Measurements from ENCODE around the gene FAM180A.

DNA sequence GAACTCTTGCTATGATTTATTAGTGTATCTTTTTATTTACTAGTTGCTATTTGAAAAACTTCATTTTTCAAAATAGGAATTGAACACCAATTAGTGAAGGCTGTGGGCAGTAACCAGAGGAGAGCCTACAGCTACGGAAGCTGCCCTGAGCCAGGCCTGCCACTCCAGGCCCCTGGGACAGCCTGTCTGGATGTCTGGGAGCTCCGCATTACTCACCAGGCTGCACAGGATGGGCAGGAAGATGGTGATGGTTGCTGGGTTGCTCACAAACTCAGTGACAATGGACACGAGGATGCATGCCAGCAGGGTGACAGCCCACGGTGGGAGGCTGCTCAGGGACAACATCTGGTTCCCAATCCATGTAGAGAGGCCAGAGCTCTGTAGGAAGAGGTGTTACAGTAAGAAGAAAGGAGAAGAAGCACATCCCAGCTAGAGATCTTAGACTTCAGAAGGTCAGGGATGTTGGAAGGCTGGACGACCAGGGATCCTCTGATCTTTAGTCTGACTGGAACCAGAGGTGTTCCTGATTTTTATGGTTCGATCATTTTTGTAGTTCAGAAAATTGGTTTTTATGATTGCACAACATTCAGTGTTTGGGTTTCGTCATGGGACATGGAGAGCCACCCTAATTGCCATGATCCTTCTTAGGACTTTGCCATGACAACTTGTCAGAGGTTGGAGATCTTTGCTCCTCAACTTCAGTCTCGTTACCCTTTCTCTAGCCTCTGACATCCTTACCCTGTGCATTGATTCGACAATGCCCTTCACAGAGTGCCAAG is 63.1 kb downstream of the FAM180A start:
- TF ChIP-seq ZNF274 (IDR thresholded peaks at IDR 0.05; ENCODE audit: low read depth, low read length) (no peak), YY1 (IDR thresholded peaks at IDR 0.05; ENCODE audit: insufficient read depth, insufficient read length) (no peak)
